HG03108 (cell line): ENCODE data around the gene TRIM28.
"Not testable (repeated sequence)": the region's sequence is repeated elsewhere in the genome, so short reads cannot be mapped to it uniquely, and the experiment has no call there.

Source experiments
- ATAC-seq: cut with Tn5 transposase; IDR thresholded peaks from one replicate; pipeline ENCODE4 v1.9.1; 2021; ENCODE audit warnings: moderate library complexity; ENCODE audit not compliant: unreplicated experiment

The TRIM28 gene

DNA sequence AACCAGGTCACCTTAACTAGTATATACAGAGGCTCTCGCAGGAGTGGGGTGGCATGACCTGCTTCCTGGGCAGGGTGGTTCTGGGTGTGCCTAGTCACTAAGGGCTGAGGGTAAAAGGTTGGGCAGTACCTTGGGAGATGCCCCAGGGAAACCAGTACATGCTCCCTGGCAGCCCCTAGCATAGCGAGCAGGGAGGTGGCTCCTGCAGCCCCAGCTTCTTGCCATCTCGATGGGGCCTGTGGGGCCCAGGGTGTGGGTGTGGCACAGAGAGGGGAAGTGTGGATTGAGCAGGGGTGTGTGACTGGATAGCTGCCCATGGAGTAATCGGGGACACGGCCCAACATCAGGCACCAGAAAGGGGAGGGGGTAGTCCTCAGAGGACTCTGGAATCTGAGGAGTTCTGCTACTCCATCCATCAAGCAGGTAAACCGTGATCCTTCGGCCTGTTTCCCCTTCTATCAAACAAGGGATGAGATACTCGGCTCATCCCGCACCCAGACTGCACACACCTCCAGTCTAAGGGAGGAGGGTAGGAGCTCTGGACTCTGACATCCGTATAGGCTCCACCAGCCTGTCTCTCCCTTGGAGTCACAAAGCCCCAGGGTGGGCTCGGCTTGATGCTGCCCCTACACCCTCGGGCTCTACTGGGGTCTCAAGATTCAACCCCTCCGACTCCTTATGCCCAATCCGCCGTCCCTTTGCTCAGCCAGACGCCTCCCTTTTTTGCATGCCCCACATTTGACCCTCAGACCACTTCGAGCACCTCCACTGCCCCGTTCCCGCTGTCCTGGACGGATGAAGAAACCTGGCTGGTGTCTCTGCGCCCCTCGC, 25.4 kb upstream of the TRIM28 start:
- ATAC-seq, result no peak

DNA sequence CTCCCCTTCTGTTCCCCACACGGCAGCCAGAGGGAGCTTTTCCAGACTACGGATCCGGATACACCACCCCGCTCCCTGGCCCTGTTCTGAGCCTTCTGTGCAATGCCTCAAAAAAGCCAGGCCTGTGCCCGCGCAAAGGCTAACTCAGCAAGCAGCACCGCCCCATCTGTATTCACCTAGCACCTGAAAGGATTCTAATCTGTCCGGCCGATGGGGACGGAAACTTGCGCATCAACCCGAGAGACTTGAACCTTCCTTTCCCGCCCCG, 24.8 kb upstream of the TRIM28 start:
- peak; percentile 5 for ATAC-seq

DNA sequence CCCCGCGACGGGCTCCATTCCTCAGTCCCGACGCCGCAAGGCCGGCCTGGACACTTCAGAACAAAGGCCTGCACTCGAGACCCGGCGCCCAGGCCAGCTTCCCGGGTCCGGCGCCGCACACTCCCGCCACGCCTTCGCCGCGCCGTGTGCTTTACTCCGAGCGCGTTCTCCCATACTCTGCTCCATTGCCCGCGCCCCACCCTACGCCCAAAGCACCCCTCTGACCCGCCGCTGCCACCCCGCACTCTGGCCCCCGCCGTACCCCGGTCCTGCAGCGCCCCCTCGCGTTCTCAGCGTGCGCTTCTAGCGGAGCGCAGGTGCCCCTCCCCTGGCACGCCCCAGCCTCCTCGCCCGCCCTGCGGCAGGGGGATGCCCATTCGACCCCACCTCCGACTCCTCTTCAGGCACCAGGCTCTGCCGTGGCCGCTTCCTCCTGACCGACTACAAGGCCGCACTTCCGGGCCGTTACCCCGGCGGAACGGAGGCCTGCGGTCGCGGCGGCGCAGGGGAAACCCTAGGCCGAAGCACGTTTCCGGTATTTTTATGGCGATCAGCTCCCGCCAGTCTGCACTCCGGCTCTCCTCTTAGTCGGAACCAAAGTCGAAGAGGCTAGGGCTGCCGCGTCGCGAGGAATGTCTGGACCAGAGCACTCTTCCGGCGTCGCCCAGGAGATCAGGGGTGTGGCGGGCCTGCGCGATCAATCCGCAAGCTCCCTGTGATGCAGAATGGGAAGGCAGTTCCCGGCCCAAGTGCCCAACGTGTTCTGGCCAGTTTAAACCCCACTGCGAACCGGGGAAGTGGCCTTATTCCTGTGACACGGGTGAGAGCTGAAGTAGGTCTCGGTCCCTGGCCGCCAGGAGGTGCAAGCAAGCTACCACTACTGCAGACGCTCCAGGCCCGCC, 24.3 kb upstream of the TRIM28 start, which contains the start of gene ZBTB45:
ZBTB45 (minus strand) TSS at position 456 of the 902 bp plus-strand sequence. CDS start 2,137 bp downstream, outside the sequence.
- peak; percentile 80 for ATAC-seq

DNA sequence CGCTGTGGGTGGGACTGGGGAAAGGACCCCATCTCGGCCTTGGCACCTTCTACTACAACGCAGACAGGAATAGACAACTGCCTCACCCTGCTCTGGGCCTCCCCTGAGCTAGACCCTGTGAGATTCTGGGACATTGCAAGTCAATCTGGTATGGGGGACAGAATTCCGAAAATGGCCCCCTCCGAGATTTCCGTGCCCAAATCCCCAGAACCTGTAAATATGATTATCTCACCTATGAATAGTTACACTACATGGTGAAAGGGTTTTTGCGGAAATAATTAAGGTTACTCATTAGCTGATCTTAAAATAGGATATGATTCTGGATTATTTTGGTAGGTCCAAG, 23.6 kb upstream of the TRIM28 start:
- ATAC-seq, result no peak

DNA sequence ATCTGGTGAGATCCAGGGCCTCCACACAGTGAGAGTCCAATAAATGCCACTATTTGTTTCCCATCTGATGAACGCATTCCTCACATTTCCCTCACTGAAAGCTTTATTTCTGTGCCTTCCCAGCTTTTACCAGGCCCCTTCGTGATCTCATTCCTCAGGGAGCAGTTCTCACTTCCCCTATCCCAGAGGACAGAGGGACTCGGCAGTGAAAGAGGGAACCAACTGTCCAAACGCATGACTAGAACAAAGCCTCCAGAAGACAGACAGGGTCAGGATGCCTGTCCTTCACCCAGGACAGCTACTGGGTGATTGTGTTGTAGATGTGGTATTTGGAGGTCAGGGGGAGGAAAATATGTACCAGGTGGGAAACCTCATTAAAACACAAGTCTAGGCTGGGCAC, 22.2 kb upstream of the TRIM28 start:
- no peak for ATAC-seq

DNA sequence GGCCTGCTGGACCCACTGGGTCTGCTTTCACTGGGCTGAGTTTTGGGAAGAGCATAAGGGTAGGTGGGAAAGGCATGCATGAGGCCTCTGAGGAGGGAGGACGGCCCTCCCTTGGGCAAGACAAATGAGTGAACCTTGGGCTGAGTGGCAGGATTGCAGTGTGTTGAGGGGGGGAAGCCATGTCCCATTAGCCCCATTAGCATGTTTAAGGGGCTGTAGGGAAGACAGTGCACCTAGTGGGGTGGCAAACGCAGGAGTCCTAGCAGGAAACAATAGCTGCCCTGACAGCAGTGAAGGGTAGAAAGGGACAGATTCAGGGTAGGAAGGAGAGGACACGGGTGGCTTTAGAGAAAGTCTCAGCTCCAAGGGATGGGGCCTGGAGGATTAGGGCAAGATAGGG, 21.2 kb upstream of the TRIM28 start:
- ATAC-seq, result no peak

DNA sequence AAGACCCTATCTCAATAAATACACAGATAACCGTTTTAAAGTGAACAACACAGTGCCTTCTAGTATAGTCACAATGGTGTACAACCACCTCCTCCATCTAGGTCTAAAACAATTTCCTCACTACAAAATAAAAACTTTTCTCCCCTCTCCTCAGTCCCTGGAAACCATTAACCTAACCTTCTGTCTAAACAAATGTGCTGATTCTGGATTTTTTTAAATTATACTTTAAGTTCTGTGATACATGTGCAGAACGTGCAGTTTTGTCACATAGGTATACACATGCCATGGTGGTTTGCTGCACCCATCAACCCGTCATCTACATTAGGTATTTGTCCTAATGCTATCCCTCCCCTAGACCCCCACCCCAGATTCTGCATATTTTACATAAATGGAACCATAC, 14.5 kb upstream of the TRIM28 start:
- ATAC-seq, result no peak

DNA sequence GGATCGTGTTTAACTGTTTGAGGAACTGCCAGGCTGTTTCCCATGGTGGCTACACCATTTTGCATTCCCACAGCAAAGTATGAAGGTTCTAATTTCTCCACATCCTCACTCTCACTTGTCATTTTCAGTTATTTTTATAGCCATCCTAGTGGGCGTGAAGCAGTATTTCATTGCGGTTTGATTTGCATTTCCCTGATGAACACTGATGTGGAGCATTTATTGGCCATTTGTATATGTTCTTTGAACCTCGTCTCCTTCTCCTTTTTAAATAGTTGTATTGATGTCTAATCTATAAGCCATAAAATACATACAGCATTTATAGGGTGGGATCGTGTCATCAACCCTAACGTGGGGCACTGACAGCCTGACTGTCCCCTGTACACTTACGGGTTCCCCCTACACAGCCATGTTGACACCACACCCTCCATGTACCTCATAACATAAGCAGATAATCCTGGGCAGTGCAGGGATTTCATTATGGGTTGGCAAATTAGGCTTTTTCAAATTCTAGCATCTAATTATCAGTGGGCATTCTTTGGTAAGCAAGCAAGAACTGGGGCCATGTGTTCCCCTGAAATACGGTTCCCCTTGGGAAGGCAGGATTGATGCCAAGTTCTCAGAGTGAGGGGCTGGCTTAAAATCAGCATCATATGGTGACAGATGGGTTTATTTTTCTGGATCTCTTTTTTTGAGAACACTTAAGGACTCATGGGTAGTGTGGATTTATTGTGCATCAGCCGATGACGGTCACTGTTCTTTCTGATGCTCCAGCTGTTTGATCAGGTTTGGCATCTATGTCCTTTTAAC, 12.6 kb upstream of the TRIM28 start:
- ATAC-seq, result no peak

DNA sequence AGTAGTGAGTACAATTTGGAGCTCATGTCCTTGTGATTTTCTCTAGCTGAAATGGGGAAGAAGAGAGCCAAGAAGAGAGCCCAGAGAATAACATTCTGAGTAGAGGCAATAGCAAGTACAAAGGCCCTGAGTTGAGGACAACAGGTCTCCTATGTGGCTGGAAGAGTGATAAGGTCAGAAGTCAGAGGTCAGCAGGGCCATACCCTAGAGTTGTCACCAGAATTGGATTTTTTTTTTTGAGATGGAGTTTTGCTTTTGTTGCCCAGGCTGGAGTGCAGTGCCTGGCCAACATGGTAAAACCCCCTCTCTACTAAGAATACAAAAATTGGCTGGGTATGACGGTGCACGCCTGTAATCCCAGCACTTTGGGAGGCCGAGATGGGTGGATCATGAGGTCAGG, 8.0 kb upstream of the TRIM28 start:
- no peak for ATAC-seq

DNA sequence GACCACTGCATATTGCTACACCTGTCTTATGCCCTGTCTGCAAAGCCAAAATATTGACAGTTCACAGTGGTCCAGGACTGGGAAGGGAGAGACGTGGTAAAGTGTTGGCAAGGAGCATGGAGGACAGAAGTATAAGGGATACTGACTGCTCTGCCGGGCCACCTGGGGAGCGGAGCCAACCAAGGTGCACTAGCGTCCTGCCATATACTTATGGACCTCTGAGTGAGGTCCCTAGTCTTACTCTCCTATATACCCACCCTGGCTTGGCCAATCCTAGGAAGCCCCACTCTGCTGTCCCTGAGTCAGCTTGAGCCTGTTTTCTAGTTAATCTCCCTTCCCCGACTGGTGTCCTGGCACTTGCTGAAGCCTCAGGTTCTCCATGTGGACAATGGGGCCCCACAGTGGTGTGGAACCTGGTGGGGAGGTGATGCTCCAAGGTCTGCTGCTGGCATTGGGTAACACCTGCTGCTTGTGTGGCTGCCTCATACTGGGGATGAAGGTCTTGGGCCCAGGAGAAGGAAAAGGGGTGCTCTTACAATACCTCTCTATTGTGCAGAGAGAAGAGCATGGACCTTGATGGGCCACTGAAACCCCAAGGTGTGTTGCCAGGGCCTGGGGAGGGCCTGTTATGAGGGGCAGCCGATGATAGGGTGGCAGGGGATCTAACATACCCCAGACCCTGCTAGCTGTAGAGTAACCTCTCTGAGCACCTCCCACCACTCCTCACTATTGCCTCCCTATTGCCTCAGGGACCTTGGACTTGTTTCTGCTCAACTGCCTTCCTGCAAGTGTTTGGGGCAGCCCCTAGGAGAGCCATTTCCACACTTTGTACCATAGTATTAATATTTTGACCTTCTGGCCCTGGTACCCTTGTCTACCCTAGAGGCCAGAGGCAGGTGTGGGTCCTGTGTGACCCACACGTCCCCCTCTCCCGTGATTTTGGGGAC, 6.7 kb upstream of the TRIM28 start:
- ATAC-seq, result no peak

DNA sequence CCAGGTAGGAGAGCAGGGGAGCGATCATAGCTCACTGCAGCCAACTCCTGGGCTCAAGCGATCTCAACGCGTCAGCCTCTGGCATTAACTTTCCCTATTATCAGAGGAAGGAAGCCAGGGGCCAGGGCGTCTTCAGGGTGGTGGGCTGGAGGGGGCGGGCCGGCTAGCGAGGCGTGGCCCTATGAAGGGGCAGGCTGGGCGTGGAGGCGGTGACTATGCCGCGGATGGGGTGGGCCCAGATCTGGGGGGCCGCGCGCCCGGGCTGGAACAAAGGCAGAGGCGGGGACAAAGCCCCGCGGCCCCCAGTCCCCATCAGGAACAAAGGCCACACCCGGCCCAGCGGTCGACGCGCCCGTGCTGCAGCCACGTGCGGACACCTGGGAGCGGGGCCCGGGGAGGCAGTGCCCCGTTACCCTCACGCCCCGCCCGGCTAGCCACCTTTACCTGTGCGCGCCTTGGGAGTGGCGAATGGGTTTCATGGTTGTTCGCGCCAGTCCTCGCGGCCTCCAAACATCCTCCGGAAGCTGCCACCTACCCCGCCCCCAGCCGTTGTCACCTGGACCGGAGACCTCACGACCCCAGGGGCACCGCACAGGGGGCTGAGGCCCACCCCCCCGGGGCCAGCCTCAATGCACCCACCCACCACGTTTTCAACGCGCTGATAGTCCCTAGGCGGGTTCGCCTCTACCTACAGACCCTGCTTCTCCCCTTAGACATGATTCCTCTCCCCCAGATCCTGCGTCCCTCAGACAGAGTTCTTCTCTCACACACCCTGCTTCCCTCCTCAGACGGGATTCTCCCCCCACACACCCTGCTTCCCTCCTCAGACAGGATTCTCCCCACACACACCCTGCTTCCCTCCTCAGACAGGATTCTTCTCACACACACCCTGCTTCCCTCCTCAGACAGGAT, 5.4 kb upstream of the TRIM28 start:
- no peak for ATAC-seq

DNA sequence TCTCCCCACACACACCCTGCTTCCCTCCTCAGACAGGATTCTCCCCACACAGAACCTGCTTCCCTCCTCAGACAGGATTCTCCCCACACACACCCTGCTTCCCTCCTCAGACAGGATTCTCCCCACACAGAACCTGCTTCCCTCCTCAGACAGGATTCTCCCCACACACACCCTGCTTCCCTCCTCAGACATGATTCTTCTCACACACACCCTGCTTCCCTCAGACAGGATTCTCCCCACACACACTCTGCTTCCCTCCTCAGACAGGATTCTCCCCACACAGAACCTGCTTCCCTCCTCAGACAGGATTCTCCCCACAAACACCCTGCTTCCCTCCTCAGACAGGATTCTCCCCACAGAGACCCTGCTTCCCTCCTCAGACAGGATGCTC, 4.7 kb upstream of the TRIM28 start:
- not testable (repeated sequence) for ATAC-seq

DNA sequence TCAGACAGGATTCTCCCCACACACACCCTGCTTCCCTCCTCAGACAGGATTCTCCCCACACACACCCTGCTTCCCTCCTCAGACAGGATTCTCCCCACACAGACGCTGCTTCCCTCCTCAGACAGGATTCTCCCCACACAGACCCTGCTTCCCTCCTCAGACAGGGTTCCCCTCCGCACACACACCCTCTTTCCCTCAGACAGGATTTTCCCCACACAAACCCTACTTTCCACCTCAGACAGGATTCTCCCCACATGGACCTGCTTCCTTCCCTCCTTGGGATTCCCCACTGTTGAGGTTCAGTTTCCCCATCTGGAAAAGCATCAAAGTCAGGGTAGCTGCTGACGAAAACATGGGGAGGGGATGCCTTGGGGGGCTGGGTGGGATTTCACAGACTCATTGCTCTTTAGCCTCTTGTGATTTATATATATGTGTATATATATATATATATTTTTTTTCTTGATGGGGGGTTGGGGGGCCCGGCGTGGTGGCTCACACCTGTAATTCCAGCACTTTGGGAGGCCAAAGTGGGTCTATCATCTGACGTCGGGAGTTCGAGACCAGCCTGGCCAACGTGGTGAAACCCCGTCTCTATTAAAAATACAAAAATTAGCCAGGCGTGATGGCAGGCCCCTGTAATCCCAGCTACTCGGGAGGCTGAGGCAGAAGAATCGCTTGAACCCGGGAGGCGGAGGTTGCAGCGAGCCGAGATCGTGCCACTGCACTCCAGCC, 1.1 kb upstream of the TRIM28 start:
- not testable (repeated sequence) for ATAC-seq

DNA sequence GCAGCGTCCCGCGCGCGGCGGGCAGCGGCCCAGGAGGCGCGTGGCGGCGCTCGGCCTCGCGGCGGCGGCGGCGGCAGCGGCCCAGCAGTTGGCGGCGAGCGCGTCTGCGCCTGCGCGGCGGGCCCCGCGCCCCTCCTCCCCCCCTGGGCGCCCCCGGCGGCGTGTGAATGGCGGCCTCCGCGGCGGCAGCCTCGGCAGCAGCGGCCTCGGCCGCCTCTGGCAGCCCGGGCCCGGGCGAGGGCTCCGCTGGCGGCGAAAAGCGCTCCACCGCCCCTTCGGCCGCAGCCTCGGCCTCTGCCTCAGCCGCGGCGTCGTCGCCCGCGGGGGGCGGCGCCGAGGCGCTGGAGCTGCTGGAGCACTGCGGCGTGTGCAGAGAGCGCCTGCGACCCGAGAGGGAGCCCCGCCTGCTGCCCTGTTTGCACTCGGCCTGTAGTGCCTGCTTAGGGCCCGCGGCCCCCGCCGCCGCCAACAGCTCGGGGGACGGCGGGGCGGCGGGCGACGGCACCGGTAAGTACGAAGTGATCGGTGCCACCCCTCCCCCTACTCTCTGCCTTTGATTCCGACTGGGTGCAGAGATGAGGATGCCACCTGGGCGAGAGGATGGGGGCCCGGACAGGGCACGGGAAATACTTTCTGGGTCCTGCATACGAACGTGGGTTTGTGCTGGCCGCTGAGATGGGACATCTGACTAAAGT, 874 bp downstream of the TRIM28 start:
- peak; percentile 26 for ATAC-seq

DNA sequence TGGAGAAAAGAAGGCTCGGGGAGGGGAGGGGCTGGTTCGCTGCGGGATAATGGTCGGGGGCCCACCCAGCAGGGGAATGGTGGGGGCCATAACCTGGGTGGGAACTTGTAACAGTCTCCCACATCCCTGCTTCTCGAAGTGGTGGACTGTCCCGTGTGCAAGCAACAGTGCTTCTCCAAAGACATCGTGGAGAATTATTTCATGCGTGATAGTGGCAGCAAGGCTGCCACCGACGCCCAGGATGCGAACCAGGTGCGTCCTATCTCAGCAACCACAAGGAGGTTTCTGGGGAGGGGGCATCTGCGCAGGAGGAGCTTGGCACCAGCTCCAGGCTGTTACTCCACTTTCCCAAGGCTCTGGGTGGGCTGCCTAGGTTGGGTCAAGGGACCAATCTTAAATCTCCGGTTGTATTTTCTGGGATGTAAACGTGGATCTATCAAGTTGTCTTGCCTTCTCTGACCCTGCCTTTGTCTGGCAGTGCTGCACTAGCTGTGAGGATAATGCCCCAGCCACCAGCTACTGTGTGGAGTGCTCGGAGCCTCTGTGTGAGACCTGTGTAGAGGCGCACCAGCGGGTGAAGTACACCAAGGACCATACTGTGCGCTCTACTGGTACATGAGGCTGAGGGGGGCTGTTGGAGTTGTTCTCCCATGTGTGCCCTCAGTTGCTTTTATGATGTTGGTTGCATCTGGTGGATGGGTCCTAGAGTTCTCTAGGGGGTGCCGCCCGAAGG, 1.6 kb downstream of the TRIM28 start:
- ATAC-seq, result no peak

DNA sequence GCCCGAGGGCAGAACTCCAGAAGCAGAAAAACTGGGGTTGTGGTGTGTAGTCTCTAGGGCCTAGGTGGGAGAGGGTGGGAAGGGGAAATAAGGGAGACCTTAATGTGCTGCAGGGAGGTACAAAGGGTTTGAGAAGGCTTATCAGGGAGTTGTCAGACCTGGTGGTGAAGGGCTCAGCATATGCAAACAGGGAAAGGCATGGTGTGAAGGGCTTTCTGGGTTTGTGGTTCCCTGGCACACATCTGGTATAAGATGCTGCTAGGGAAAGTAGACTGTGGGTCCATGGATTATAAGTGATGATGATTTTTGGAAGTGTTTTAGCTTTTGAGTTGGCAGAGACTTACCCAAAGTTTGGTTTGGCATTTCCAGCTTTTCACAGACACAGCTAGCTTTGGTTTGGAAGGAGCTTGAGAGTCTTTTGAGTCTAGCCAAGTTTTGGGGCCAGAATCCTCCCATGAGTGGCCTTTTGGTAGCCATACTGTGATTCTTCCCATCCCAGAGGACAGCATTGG, 2.2 kb downstream of the TRIM28 start:
- ATAC-seq, result no peak
